Keratinocyte (primary cell): Measurements from ENCODE around the gene TRAPPC2. TPM values are rescaled to one million over a fixed set of nuclear protein-coding genes. Genes with fewer than 3 reads are reported as not detected.
A peak's percentile ranks its signal among the peaks of the same experiment; 100 is the strongest.

ENCODE experiments used
- DNase-seq: peaks from one replicate; pipeline ENCODE4 v3.0.0-alpha.2; 2011; ENCODE audit warnings: low read depth, missing footprints, low spot score
- FAIRE-seq: peaks from 2 replicates; lab custom pipeline; 2011; peaks lifted over from hg19 to GRCh38; lab: Jason Lieb, UNC
- H2AFZ ChIP-seq: 2 replicates; pipeline ENCODE4 v1.6.0; 2012; ENCODE audit warnings: low read length, control low read depth, inconsistent platforms; ENCODE audit not compliant: control insufficient read depth
- H3K27ac ChIP-seq: 2 replicates; pipeline ENCODE4 v1.5.1; 2011; ENCODE audit warnings: low read length; ENCODE audit not compliant: control insufficient read depth, insufficient read depth
- H3K27me3 ChIP-seq: 3 replicates; pipeline ENCODE4 v1.6.0; 2011; ENCODE audit warnings: low read length; ENCODE audit not compliant: control insufficient read depth, insufficient read depth; ENCODE audit errors: extremely low read depth
- H3K36me3 ChIP-seq, 2 experiments: 2 replicates in 1 of 2; 3 replicates in 1 of 2; pipeline ENCODE4 v1.5.1; 2011; ENCODE audit warnings: low read length in 2 of 2, mild to moderate bottlenecking in 1 of 2; ENCODE audit not compliant: control insufficient read depth in 2 of 2, insufficient read depth in 2 of 2; ENCODE audit errors: extremely low read depth in 1 of 2
- H3K4me1 ChIP-seq: 3 replicates; pipeline ENCODE4 v1.5.1; 2011; ENCODE audit warnings: low read length; ENCODE audit not compliant: control insufficient read depth, insufficient read depth; ENCODE audit errors: extremely low read depth
- H3K4me2 ChIP-seq: 3 replicates; pipeline ENCODE4 v1.6.0; 2011; ENCODE audit warnings: low read depth, low read length; ENCODE audit not compliant: control insufficient read depth, insufficient read depth; ENCODE audit errors: extremely low read depth
- H3K4me3 ChIP-seq, 3 experiments: fragments of 200-600 bp in 1 of 3; sonication (generic) in 1 of 3; 2 replicates in 2 of 3; 3 replicates in 1 of 3; pipeline ENCODE4 v1.5.1; 2011 to 2016; ENCODE audit warnings: low read length in 3 of 3, mild to moderate bottlenecking in 3 of 3, control low read depth in 2 of 3, inconsistent platforms in 1 of 3, low read depth in 1 of 3, mixed read lengths in 1 of 3, mixed run types in 1 of 3, moderate library complexity in 1 of 3; ENCODE audit not compliant: control insufficient read depth in 2 of 3, insufficient read depth in 2 of 3; ENCODE audit errors: extremely low read depth in 1 of 3
- H3K79me2 ChIP-seq: 2 replicates; pipeline ENCODE4 v1.6.0; 2012; ENCODE audit warnings: low read length; ENCODE audit not compliant: control insufficient read depth, insufficient read depth
- H3K9ac ChIP-seq: 3 replicates; pipeline ENCODE4 v1.6.0; 2011; ENCODE audit warnings: low read length; ENCODE audit not compliant: control insufficient read depth, insufficient read depth; ENCODE audit errors: extremely low read depth
- H3K9me1 ChIP-seq: 3 replicates; pipeline ENCODE4 v1.6.0; 2011; ENCODE audit warnings: low read length; ENCODE audit not compliant: control insufficient read depth, insufficient read depth; ENCODE audit errors: extremely low read depth
- H3K9me3 ChIP-seq: 2 replicates; pipeline ENCODE4 v1.5.1; 2012; ENCODE audit warnings: low read depth, low read length; ENCODE audit not compliant: control insufficient read depth
- H4K20me1 ChIP-seq: 3 replicates; pipeline ENCODE4 v1.6.0; 2011; ENCODE audit warnings: low read length; ENCODE audit not compliant: control insufficient read depth, insufficient read depth; ENCODE audit errors: extremely low read depth
- CTCF ChIP-seq, 3 experiments: IDR thresholded peaks in 1 of 3; conservative IDR thresholded peaks in 1 of 3; optimal IDR thresholded peaks in 1 of 3; 2 replicates in 2 of 3; 3 replicates in 1 of 3; pipeline versions ENCODE3 to v1.5.1; 2011; ENCODE audit warnings: low read length in 3 of 3, mild to moderate bottlenecking in 3 of 3, moderate library complexity in 2 of 3, control low read depth in 1 of 3, inconsistent platforms in 1 of 3; ENCODE audit not compliant: insufficient read depth in 2 of 3; ENCODE audit errors: extremely low read depth in 1 of 3
- EZH2 ChIP-seq: IDR thresholded peaks from one replicate; pipeline ENCODE4 v1.6.1; 2012; ENCODE audit warnings: inconsistent platforms, mild to moderate bottlenecking, low read length, moderate library complexity
- dilution Hi-C: fragments of 300-500 bp; cut with MboI; formaldehyde crosslinking; loops from one replicate; pipeline ENCODE4 v1.7.0; 2020; ENCODE audit warnings: low sequenced_read_pairs; ENCODE audit not compliant: extremely low pct_ligation_motif_present
- polyA plus RNA-seq, 5 experiments: library from polyadenylated mRNA; depleted of rRNA in 3 of 5; stranded (reverse) in 3 of 5; stranded (forward) in 1 of 5; unstranded in 1 of 5; fragments of >200 nt; gene quantifications; 1 replicate in 1 of 5; 2 replicates in 3 of 5; 3 replicates in 1 of 5; pipeline versions ENCODE4 v1.2.1 to v1.2.3, GENCODE V29; 2011 to 2012; ENCODE audit warnings: missing spikeins in 2 of 5, low read depth in 1 of 5, low replicate concordance in 1 of 5

Gene TRAPPC2
- polyA plus RNA-seq, 1 donor (not counting 4 experiments of a cell fraction or from before 2014, with no cell fraction given) = 19.0 TPM

- DNase-seq (no peak), FAIRE-seq (no peak)
- Histone ChIP-seq H3K4me1 (no peaks in the 10 kb centered on the region), H3K4me3 (no peak overlapping the region), H2AFZ (no peak overlapping the region), H3K79me2 (no peaks in the 10 kb centered on the region), H4K20me1 (no peaks in the 10 kb centered on the region), H3K27ac (no peak overlapping the region), H3K27me3 (no peaks in the 10 kb centered on the region), H3K9me1 (no peaks in the 10 kb centered on the region), H3K4me2 (no peak overlapping the region), H3K36me3 (peaks cover 10 to 30% of the 10 kb centered on the region in 2 experiments), H3K9me3 (no peaks in the 10 kb centered on the region), H3K9ac (no peak overlapping the region)
- dilution Hi-C loops = no loop called here
- peak in 1 of 3 experiments; percentile 20 for TF ChIP-seq CTCF (optimal IDR thresholded peaks at IDR 0.05 in 1 of 3, IDR thresholded peaks at IDR 0.05 in 1 of 3, conservative IDR thresholded peaks at IDR 0.05 in 1 of 3; ENCODE audit: extremely low read depth in 1 of 3, insufficient read depth in 2 of 3, low read length in 3 of 3)
- TF ChIP-seq EZH2 = no peak
Observed at GRCh38 chrX:13764765-13765164, 30.3 kb upstream of the TRAPPC2 start.

GRCh38 chrX:13764281-13764680, 29.9 kb upstream of the TRAPPC2 start:
- H3K4me2 ChIP-seq = no peak overlapping the region
- peaks cover 8 to 32% of the 10 kb centered on the region in 2 experiments for H3K36me3 ChIP-seq
- H3K27me3 ChIP-seq = no peaks in the 10 kb centered on the region
- no peak for TF ChIP-seq EZH2
- H3K27ac ChIP-seq = no peak overlapping the region
- H3K9me1 ChIP-seq = no peaks in the 10 kb centered on the region
- H3K9me3 ChIP-seq = no peaks in the 10 kb centered on the region
- FAIRE-seq (no peak), DNase-seq (no peak)
- H2AFZ ChIP-seq = no peak overlapping the region
- H3K79me2 ChIP-seq = no peaks in the 10 kb centered on the region
- H3K4me3 ChIP-seq = no peak overlapping the region
- H3K4me1 ChIP-seq = no peaks in the 10 kb centered on the region
- dilution Hi-C loops = no loop called here
- H4K20me1 ChIP-seq = no peaks in the 10 kb centered on the region
- no peak overlapping the region for H3K9ac ChIP-seq

- no peak for FAIRE-seq
- no peak for DNase-seq
- dilution Hi-C loops = no loop called here
- Histone ChIP-seq H3K9me1 (no peaks in the 10 kb centered on the region), H3K9ac (no peak overlapping the region), H4K20me1 (no peaks in the 10 kb centered on the region), H3K27me3 (no peaks in the 10 kb centered on the region), H3K36me3 (peaks cover 10 to 31% of the 10 kb centered on the region in 2 experiments), H3K4me2 (no peak overlapping the region), H3K9me3 (no peaks in the 10 kb centered on the region), H2AFZ (no peak overlapping the region), H3K27ac (no peak overlapping the region), H3K4me3 (no peak overlapping the region), H3K4me1 (no peaks in the 10 kb centered on the region), H3K79me2 (no peaks in the 10 kb centered on the region)
- TF ChIP-seq CTCF (optimal IDR thresholded peaks at IDR 0.05 in 1 of 3, IDR thresholded peaks at IDR 0.05 in 1 of 3, conservative IDR thresholded peaks at IDR 0.05 in 1 of 3; ENCODE audit: extremely low read depth in 1 of 3, insufficient read depth in 2 of 3, low read length in 3 of 3) (no peak), EZH2 (no peak)
Observed at GRCh38 chrX:13763489-13763888, 29.1 kb upstream of the TRAPPC2 start.
